Measurements from ENCODE around the gene SGTA.

SGTA gene

GRCh38 chr19:2777952-2778683 is 5.0 kb downstream of the SGTA start:
- Histone ChIP-seq H3K4me1 (ENCODE audit: control insufficient read depth, insufficient read depth, low read length, poor library complexity, severe bottlenecking) (peaks cover 12% of the 10 kb centered on the region), H3K27ac (ENCODE audit: low read depth, low read length, severe bottlenecking) (no peak overlapping the region), H3K4me3 (ENCODE audit: extremely low read depth, insufficient read depth, low read length, poor library complexity, severe bottlenecking) (no peak overlapping the region), H3K9me3 (ENCODE audit: control insufficient read depth, low read length) (no peaks in the 10 kb centered on the region), H3K36me3 (ENCODE audit: control insufficient read depth, insufficient read depth, low read length) (peaks cover 64% of the 10 kb centered on the region)
- 92% methylated on average over 8 to 11 of the region's 19 CpGs for WGBS, 2 experiments (ENCODE audit: insufficient coverage in 2 of 2)

GRCh38 chr19:2775556-2776430 is 7.3 kb downstream of the SGTA start:
- Histone ChIP-seq H3K9me3 (ENCODE audit: control insufficient read depth, low read length) (no peaks in the 10 kb centered on the region), H3K36me3 (ENCODE audit: control insufficient read depth, insufficient read depth, low read length) (peaks cover 63% of the 10 kb centered on the region), H3K4me1 (ENCODE audit: control insufficient read depth, insufficient read depth, low read length, poor library complexity, severe bottlenecking) (peaks cover 4% of the 10 kb centered on the region), H3K27ac (ENCODE audit: low read depth, low read length, severe bottlenecking) (no peak overlapping the region), H3K4me3 (ENCODE audit: extremely low read depth, insufficient read depth, low read length, poor library complexity, severe bottlenecking) (no peak overlapping the region)
- 95 to 97% methylated on average over 27 of the region's 29 CpGs for WGBS, 2 experiments (ENCODE audit: insufficient coverage in 2 of 2)

- Histone ChIP-seq H3K27ac (ENCODE audit: low read depth, low read length, severe bottlenecking) (no peak overlapping the region), H3K36me3 (ENCODE audit: control insufficient read depth, insufficient read depth, low read length) (peaks cover 63% of the 10 kb centered on the region), H3K9me3 (ENCODE audit: control insufficient read depth, low read length) (no peaks in the 10 kb centered on the region), H3K4me3 (ENCODE audit: extremely low read depth, insufficient read depth, low read length, poor library complexity, severe bottlenecking) (no peak overlapping the region), H3K4me1 (ENCODE audit: control insufficient read depth, insufficient read depth, low read length, poor library complexity, severe bottlenecking) (peaks cover 4% of the 10 kb centered on the region)
- WGBS, 2 experiments (ENCODE audit: insufficient coverage in 2 of 2) = 97 to 99% methylated on average over 21 to 22 of the region's 24 CpGs
These were observed 8.0 kb downstream of the SGTA start for GRCh38 chr19:2774953-2775555.

- WGBS, 2 experiments (ENCODE audit: insufficient coverage in 2 of 2) = 94 to 97% methylated on average over 28 to 32 of the region's 32 CpGs
- peak overlapping the region; percentile 29 for H3K27ac ChIP-seq (ENCODE audit: low read depth, low read length, severe bottlenecking)
- no peak overlapping the region for H3K4me3 ChIP-seq (ENCODE audit: extremely low read depth, insufficient read depth, low read length, poor library complexity, severe bottlenecking)
- peaks cover 4% of the 10 kb centered on the region for H3K4me1 ChIP-seq (ENCODE audit: control insufficient read depth, insufficient read depth, low read length, poor library complexity, severe bottlenecking)
- H3K9me3 ChIP-seq (ENCODE audit: control insufficient read depth, low read length) = no peaks in the 10 kb centered on the region
- H3K36me3 ChIP-seq (ENCODE audit: control insufficient read depth, insufficient read depth, low read length) = peaks cover 61% of the 10 kb centered on the region
These were observed 8.9 kb downstream of the SGTA start for GRCh38 chr19:2774083-2774679.

GRCh38 chr19:2771786-2772674 is 11.0 kb downstream of the SGTA start:
- H3K36me3 ChIP-seq (ENCODE audit: control insufficient read depth, insufficient read depth, low read length) = peaks cover 59% of the 10 kb centered on the region
- peaks cover 4% of the 10 kb centered on the region for H3K4me1 ChIP-seq (ENCODE audit: control insufficient read depth, insufficient read depth, low read length, poor library complexity, severe bottlenecking)
- no peak overlapping the region for H3K4me3 ChIP-seq (ENCODE audit: extremely low read depth, insufficient read depth, low read length, poor library complexity, severe bottlenecking)
- 93 to 94% methylated on average over 28 to 29 of the region's 29 CpGs for WGBS, 2 experiments (ENCODE audit: insufficient coverage in 2 of 2)
- H3K9me3 ChIP-seq (ENCODE audit: control insufficient read depth, low read length) = no peaks in the 10 kb centered on the region
- H3K27ac ChIP-seq (ENCODE audit: low read depth, low read length, severe bottlenecking) = peak overlapping the region; percentile 23

GRCh38 chr19:2770055-2771013 is 12.7 kb downstream of the SGTA start:
- Histone ChIP-seq H3K4me1 (ENCODE audit: control insufficient read depth, insufficient read depth, low read length, poor library complexity, severe bottlenecking) (peaks cover 2% of the 10 kb centered on the region), H3K27ac (ENCODE audit: low read depth, low read length, severe bottlenecking) (no peak overlapping the region), H3K36me3 (ENCODE audit: control insufficient read depth, insufficient read depth, low read length) (peaks cover 58% of the 10 kb centered on the region), H3K9me3 (ENCODE audit: control insufficient read depth, low read length) (no peaks in the 10 kb centered on the region), H3K4me3 (ENCODE audit: extremely low read depth, insufficient read depth, low read length, poor library complexity, severe bottlenecking) (no peak overlapping the region)
- 94 to 95% methylated on average over 39 to 40 of the region's 40 CpGs for WGBS, 2 experiments (ENCODE audit: insufficient coverage in 2 of 2)

GRCh38 chr19:2769218-2769617 is 13.9 kb downstream of the SGTA start:
- Histone ChIP-seq H3K4me1 (ENCODE audit: control insufficient read depth, insufficient read depth, low read length, poor library complexity, severe bottlenecking) (no peaks in the 10 kb centered on the region), H3K9me3 (ENCODE audit: control insufficient read depth, low read length) (no peaks in the 10 kb centered on the region), H3K27ac (ENCODE audit: low read depth, low read length, severe bottlenecking) (no peak overlapping the region), H3K4me3 (ENCODE audit: extremely low read depth, insufficient read depth, low read length, poor library complexity, severe bottlenecking) (no peak overlapping the region), H3K36me3 (ENCODE audit: control insufficient read depth, insufficient read depth, low read length) (peaks cover 62% of the 10 kb centered on the region)
- 94 to 98% methylated on average over 7 to 8 of the region's 8 CpGs for WGBS, 2 experiments (ENCODE audit: insufficient coverage in 2 of 2)

- Histone ChIP-seq H3K4me1 (ENCODE audit: control insufficient read depth, insufficient read depth, low read length, poor library complexity, severe bottlenecking) (no peaks in the 10 kb centered on the region), H3K4me3 (ENCODE audit: extremely low read depth, insufficient read depth, low read length, poor library complexity, severe bottlenecking) (no peak overlapping the region), H3K9me3 (ENCODE audit: control insufficient read depth, low read length) (no peaks in the 10 kb centered on the region), H3K27ac (ENCODE audit: low read depth, low read length, severe bottlenecking) (no peak overlapping the region), H3K36me3 (ENCODE audit: control insufficient read depth, insufficient read depth, low read length) (peaks cover 66% of the 10 kb centered on the region)
- 97 to 98% methylated on average over 20 to 21 of the region's 29 CpGs for WGBS, 2 experiments (ENCODE audit: insufficient coverage in 2 of 2)
These were observed 14.5 kb downstream of the SGTA start for GRCh38 chr19:2768365-2769132.

GRCh38 chr19:2767688-2768087 is 15.4 kb downstream of the SGTA start:
- Histone ChIP-seq H3K36me3 (ENCODE audit: control insufficient read depth, insufficient read depth, low read length) (peaks cover 74% of the 10 kb centered on the region), H3K27ac (ENCODE audit: low read depth, low read length, severe bottlenecking) (no peak overlapping the region), H3K9me3 (ENCODE audit: control insufficient read depth, low read length) (no peaks in the 10 kb centered on the region), H3K4me1 (ENCODE audit: control insufficient read depth, insufficient read depth, low read length, poor library complexity, severe bottlenecking) (no peaks in the 10 kb centered on the region), H3K4me3 (ENCODE audit: extremely low read depth, insufficient read depth, low read length, poor library complexity, severe bottlenecking) (no peak overlapping the region)
- WGBS, 2 experiments (ENCODE audit: insufficient coverage in 2 of 2) = 96% methylated on average over 17 to 19 of the region's 19 CpGs
